Activated CD4-positive, alpha-beta T cell treated with anti-CD3 and anti-CD28 coated beads for 4 hours (primary cell): ENCODE measurements around the gene C2orf78.

ENCODE experiments used
- DNase-seq, 2 donors: peaks; one replicate each; pipeline ENCODE4 v3.0.0-alpha.2; 2020

C2orf78 gene

DNA sequence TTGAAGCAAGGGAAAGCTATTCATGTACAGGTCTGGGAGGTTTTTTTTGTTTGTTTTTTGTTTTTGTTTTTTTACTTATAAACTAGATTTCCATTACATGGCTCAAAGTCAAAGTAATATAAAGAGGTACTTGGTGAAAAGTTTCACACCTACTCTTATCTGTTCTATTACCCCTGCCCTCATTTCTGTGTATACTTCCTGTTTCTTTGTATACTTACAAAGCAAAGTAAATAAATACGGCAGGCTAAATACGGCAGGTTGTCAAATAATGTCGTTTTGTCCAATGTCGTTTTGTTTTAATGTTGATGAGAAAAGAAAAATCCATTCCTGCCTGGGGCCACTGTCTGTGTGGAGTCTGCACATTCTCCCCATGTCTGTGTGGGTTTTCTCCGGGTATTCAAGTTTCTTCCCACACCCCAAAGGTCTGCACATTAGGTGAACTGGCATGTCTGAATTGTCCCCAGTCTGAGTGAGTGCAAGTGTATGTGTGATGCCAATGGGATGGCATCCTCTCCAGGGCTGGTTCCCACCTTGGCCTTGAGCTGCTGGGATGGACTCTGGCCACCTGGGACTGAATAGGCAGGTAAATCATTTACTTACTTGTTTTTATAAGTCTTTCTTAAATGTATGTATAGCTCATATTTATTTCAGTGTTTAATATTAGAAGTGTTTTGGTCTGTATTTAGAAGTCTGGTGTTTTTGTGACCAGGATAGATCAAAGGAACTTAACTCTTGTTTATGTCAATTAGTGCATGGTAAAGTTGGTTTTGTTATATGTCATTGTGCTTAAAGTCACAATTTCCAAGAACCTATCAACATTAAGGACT, 58.1 kb downstream of the C2orf78 start:
- no peak for DNase-seq

DNA sequence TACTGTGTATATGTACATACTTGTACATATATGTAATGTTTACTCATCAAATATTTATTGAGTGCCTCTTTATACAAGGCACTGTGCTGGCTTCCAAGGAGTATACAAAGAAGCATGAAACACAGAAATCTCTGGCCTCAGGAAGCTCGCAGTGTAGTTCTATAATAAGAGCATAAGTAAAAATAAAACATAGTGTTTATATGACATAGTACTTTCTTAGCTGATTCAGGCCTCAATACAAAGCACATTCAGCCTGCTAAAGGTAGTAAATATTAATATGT, 58.7 kb downstream of the C2orf78 start:
- DNase-seq, result no peak

DNA sequence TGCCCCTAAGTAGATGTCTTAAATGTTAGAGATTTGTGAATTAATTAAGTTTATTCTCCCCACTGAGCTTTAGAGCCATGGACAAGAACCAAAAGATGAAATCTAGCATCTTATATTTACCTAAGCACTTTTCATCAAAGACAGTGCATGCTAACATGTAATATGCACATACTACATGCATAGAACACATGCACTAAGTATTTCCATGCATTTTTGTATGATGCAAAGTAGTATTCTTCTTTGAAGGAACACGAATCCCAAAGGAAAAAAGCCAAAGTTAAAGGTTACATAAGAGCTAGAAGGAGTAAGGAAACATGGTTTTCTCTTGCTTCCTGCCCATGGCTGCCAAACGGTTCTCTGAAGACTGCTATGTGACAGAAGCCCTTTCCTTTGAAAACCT, 60.1 kb downstream of the C2orf78 start:
- DNase-seq, result no peak

DNA sequence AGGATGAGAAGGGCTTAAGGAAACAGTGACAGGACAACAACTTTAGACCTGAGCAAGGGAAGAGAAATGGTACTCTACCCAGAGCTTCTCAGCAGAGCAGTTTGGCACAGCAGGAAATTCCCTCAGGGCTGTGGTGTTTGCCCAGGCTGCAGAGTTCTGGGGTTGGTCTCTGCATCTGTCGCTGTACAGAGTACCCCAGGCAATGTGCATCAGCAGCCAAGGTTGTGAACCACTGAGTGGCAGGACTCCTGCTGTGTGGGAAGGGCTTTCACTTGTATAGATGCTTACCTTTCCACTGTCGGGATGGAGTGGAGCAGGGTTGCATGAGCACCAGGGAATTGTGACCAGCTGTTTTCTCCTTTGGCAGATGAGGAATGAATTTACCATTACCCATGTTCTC, 66.0 kb downstream of the C2orf78 start:
- DNase-seq, result no peak

DNA sequence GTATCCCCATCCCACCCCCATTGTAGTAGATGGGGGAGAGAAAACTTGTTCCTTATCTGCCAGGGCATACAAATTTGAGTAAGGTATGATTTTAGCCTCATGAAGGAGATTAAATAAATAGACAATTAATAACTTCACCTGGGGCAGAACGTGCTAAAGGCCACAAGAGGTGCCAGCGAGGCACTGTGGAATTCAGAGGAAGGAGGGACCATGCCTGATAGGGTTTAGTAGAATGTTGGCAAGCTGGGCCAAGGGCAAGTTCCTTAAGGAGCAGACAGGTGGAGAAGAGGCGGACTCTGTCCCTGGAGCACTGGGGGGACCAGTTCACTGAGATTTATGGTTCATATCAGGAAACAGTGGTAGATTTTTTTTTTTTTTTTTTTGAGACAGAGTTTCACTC, 67.3 kb downstream of the C2orf78 start:
- no peak for DNase-seq

DNA sequence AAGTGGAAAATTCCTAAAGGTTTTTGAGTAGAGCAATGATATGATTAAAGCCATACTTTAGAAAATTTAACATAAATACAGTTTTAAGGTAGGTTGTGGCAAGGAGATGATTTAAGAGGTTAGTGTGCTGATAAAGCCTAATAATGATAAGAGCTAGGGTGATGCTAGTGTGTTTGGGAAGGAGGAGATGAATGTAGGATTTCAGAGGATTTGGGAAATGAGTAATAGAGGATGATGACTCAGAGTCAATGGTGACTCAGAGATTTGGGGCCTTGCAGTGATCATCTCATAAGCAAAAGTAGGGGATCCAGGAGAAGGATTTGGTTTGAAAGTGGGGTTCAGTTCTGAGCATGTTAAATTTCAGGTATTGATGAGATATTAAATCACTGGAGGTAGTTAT, 68.0 kb downstream of the C2orf78 start:
- DNase-seq, result no peak

DNA sequence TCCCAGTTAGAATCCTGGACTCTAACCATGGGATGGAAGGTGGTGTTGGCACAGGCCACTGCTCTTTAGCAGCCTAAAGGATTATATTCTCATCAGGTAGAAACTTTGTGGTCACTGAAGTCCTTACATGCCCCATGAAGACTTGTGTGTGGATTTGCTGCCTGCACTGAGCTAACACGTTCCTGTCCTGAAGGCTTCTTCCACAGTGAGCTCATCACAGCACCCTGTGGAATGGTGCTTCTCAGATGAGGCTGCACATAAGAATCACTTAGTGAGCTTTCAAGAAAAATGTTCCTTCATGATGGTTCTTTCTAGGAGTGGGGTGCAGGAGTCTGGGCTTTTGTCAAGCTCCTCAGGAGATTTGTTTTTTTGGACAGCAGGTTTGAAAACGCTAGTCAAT, 71.5 kb downstream of the C2orf78 start:
- DNase-seq, result no peak

DNA sequence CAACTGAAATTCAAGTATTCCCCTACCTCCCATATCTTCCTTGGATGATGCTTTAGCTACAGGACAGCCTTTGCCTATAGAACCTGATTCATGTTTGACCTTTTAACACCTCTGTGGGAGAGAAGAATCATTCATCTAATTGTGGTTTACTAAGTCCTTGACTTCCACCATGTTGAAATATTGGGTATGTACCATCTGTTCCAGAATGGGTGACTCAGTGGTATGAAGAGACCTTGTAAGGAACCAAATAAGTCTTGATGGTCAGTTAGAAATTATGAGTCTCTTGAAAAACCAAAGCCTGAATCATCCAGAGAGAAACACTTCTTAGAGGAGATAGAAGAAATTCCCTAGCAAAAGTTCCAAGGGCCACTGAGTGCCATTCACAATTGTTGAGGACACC, 72.2 kb downstream of the C2orf78 start:
- no peak for DNase-seq

DNA sequence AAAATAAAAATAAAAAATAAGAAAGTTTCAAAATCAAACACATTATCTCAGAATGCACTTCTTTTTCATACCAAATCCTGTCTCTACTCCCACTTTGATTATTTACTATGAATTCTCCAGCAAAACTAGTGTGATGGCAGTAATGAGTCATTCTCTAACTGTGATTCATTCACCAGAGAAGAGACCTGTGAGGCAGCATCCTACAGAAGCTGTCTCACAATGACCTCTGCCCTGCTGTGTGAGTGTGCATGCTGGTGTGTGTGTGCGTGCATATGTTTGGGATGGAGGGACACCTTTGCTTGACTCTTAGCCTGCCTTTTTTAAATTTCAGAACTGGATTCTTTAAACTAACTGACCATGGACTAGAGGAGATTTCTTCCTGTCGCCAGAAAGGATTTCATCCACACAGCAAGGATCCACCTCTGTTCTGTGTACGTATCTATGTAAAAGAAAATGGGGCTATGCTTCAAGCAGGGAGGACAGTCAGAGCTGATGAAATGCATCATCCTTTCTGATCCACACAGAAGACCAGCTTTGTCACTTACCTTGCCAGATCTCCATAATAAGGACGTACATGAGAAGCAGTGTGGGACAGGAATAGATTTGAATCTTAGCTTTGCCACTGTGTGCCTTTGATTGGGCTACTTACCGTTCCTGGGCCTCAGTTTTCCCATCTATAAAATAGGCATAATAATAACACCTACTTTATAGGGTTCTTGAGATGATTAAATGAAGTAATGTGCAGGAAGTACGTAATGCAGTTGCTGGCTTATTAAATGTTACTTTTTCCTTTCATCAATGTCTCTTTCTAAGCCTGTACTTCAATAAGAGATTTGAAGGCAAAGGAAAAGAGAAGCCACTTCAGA, 76.0 kb downstream of the C2orf78 start:
- peak; percentile 12 to 13 for DNase-seq

DNA sequence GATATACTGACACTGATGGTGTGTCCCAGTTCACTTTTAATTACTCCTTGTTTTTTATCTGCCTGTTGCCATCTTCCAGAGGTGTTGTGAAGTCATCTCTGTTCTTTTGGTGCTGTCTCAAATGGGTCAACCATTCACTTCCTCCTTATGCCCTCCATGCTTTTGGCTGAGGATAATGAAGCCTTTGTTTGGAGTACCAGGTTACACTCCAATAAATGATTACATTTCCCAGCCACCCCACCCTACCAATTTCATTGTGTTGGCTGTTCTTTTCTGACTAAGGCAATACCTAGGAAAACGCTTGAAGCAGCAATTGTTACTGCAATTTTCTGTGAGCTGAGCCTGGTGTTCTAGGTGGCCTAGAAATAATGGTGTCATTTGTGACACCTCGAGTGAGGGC, 79.0 kb downstream of the C2orf78 start:
- no peak for DNase-seq
